Measurements from ENCODE around the gene RNF152.

RNF152 gene

GRCh38 chr18:61900504-61901281, 7.9 kb upstream of the RNF152 start:
- no peaks in the 10 kb centered on the region for H3K27me3 ChIP-seq (ENCODE audit: insufficient read depth, low read length)
- H3K9me2 ChIP-seq (ENCODE audit: low read depth, low read length) = no peaks in the 10 kb centered on the region
- H3K79me2 ChIP-seq (ENCODE audit: insufficient read depth, low read length) = no peaks in the 10 kb centered on the region
- TF ChIP-seq, protein P1, sequence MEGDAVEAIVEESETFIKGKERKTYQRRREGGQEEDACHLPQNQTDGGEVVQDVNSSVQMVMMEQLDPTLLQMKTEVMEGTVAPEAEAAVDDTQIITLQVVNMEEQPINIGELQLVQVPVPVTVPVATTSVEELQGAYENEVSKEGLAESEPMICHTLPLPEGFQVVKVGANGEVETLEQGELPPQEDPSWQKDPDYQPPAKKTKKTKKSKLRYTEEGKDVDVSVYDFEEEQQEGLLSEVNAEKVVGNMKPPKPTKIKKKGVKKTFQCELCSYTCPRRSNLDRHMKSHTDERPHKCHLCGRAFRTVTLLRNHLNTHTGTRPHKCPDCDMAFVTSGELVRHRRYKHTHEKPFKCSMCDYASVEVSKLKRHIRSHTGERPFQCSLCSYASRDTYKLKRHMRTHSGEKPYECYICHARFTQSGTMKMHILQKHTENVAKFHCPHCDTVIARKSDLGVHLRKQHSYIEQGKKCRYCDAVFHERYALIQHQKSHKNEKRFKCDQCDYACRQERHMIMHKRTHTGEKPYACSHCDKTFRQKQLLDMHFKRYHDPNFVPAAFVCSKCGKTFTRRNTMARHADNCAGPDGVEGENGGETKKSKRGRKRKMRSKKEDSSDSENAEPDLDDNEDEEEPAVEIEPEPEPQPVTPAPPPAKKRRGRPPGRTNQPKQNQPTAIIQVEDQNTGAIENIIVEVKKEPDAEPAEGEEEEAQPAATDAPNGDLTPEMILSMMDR (IDR thresholded peaks at IDR 0.05; ENCODE audit: low read length) = no peak
- no peak for TF ChIP-seq EZH2 (IDR thresholded peaks at IDR 0.05; ENCODE audit: borderline replicate concordance, low read length)
- H3K4me3 ChIP-seq (ENCODE audit: low read depth, low read length, poor library complexity, severe bottlenecking) = no peak overlapping the region
- H3K9ac ChIP-seq (ENCODE audit: low read length) = no peak overlapping the region
- no peak overlapping the region for H2AFZ ChIP-seq (ENCODE audit: low read length)
- H3K4me1 ChIP-seq (ENCODE audit: insufficient read depth, low read length, severe bottlenecking) = no peaks in the 10 kb centered on the region
- no peaks in the 10 kb centered on the region for H3K36me3 ChIP-seq (ENCODE audit: insufficient read depth, low read length)
- no peaks in the 10 kb centered on the region for H3K9me3 ChIP-seq (ENCODE audit: low read length)
- H3K27ac ChIP-seq (ENCODE audit: low read depth, low read length, poor library complexity, severe bottlenecking) = no peak overlapping the region
- no peaks in the 10 kb centered on the region for H4K20me1 ChIP-seq (ENCODE audit: insufficient read depth, low read length)
- H3F3A ChIP-seq (ENCODE audit: insufficient read depth, low read length) = no peaks in the 10 kb centered on the region
- no peak overlapping the region for H3K4me2 ChIP-seq (ENCODE audit: low read length)

DNA sequence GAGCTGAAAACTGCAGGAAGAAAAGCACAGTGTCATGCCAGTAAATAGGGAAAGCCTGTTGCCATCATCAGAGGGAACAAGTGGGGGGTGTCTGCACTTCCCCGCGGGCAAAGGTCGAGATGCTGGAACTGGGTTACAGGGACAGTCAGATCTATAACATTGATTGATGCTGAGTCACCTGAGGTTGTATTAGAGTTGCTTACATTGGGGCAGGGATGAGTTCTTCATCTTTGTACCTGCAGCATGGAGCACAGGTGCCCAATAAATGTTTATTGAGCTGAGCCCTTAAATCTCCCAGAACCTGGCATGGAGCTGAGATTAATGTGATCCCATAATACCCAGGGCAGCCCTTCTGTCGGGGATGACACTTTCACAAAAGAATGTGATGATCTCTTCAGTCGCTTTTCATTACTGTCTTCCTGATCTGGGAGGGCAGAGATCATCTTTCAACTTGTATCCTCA, 5.9 kb upstream of the RNF152 start:
- H3K36me3 ChIP-seq (ENCODE audit: insufficient read depth, low read length) = no peaks in the 10 kb centered on the region
- H3K27me3 ChIP-seq (ENCODE audit: insufficient read depth, low read length) = no peaks in the 10 kb centered on the region
- H3K9me2 ChIP-seq (ENCODE audit: low read depth, low read length) = no peaks in the 10 kb centered on the region
- TF ChIP-seq EZH2 (IDR thresholded peaks at IDR 0.05; ENCODE audit: borderline replicate concordance, low read length) = no peak
- TF ChIP-seq, protein P1 (IDR thresholded peaks at IDR 0.05; ENCODE audit: low read length) = no peak
- no peaks in the 10 kb centered on the region for H3K79me2 ChIP-seq (ENCODE audit: insufficient read depth, low read length)
- H3F3A ChIP-seq (ENCODE audit: insufficient read depth, low read length) = no peaks in the 10 kb centered on the region
- H3K9me3 ChIP-seq (ENCODE audit: low read length) = no peaks in the 10 kb centered on the region
- no peak overlapping the region for H3K27ac ChIP-seq (ENCODE audit: low read depth, low read length, poor library complexity, severe bottlenecking)
- H3K9ac ChIP-seq (ENCODE audit: low read length) = no peak overlapping the region
- no peak overlapping the region for H2AFZ ChIP-seq (ENCODE audit: low read length)
- H3K4me3 ChIP-seq (ENCODE audit: low read depth, low read length, poor library complexity, severe bottlenecking) = no peak overlapping the region
- H3K4me2 ChIP-seq (ENCODE audit: low read length) = no peak overlapping the region
- H3K4me1 ChIP-seq (ENCODE audit: insufficient read depth, low read length, severe bottlenecking) = no peaks in the 10 kb centered on the region
- no peaks in the 10 kb centered on the region for H4K20me1 ChIP-seq (ENCODE audit: insufficient read depth, low read length)

DNA sequence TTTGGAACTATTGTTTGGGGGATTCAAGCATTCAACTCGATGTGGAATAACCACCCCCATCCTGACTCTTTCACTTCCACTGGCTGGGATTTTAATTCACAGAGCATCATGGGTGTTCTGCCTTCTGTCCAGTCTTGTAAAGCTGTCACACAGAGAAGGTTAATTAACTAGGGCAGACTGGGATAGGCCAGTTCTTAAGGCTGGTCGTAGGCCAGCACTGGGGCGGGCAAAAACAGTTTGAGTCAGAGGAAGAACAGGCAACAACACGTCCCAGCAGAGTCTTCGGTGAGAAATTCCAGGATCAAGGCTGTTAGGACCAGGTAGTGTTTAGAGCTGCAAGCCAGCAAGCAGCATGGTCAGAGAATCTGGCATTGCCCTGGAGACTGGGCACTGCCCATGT, 4.0 kb upstream of the RNF152 start:
- no peaks in the 10 kb centered on the region for H3K79me2 ChIP-seq (ENCODE audit: insufficient read depth, low read length)
- peaks cover 7% of the 10 kb centered on the region for H3K4me1 ChIP-seq (ENCODE audit: insufficient read depth, low read length, severe bottlenecking)
- H3K9me3 ChIP-seq (ENCODE audit: low read length) = no peaks in the 10 kb centered on the region
- H3K4me3 ChIP-seq (ENCODE audit: low read depth, low read length, poor library complexity, severe bottlenecking) = no peak overlapping the region
- H3K4me2 ChIP-seq (ENCODE audit: low read length) = no peak overlapping the region
- H3F3A ChIP-seq (ENCODE audit: insufficient read depth, low read length) = no peaks in the 10 kb centered on the region
- no peak overlapping the region for H2AFZ ChIP-seq (ENCODE audit: low read length)
- no peaks in the 10 kb centered on the region for H4K20me1 ChIP-seq (ENCODE audit: insufficient read depth, low read length)
- no peak for TF ChIP-seq EZH2 (IDR thresholded peaks at IDR 0.05; ENCODE audit: borderline replicate concordance, low read length)
- TF ChIP-seq, protein P1 (IDR thresholded peaks at IDR 0.05; ENCODE audit: low read length) = no peak
- no peaks in the 10 kb centered on the region for H3K9me2 ChIP-seq (ENCODE audit: low read depth, low read length)
- no peak overlapping the region for H3K9ac ChIP-seq (ENCODE audit: low read length)
- no peak overlapping the region for H3K27ac ChIP-seq (ENCODE audit: low read depth, low read length, poor library complexity, severe bottlenecking)
- no peaks in the 10 kb centered on the region for H3K27me3 ChIP-seq (ENCODE audit: insufficient read depth, low read length)
- no peaks in the 10 kb centered on the region for H3K36me3 ChIP-seq (ENCODE audit: insufficient read depth, low read length)
